Kidney (tissue), 14 donors: ENCODE results near the gene TTLL11. TPM values are rescaled to one million over a fixed set of nuclear protein-coding genes. Genes with fewer than 3 reads are reported as not detected.

Source experiments
- DNase-seq, 5 donors: peaks; one replicate each; pipeline ENCODE4 v3.0.0-alpha.2; 2013 to 2020
- FAIRE-seq: peaks from 2 replicates; lab custom pipeline; 2012; peaks lifted over from hg19 to GRCh38; lab: Jason Lieb, UNC
- H3K27ac ChIP-seq, 2 donors: one replicate each; pipeline ENCODE4 v1.7.0; 2013; ENCODE audit warnings: low read depth in 2 of 2, low read length in 2 of 2, inconsistent platforms in 1 of 2
- H3K27me3 ChIP-seq: one replicate; pipeline ENCODE4 v1.7.1; 2013; ENCODE audit warnings: low read length, inconsistent platforms; ENCODE audit not compliant: control insufficient read depth, insufficient read depth
- H3K36me3 ChIP-seq, 3 donors: one replicate each; pipeline versions ENCODE4 v1.7.0 to v1.7.1; 2013; ENCODE audit warnings: low read length in 3 of 3, control low read depth in 1 of 3, inconsistent platforms in 1 of 3; ENCODE audit not compliant: insufficient read depth in 3 of 3, control insufficient read depth in 2 of 3
- H3K4me1 ChIP-seq, 3 donors: one replicate each; pipeline versions ENCODE4 v1.7.0 to v1.7.1; 2013; ENCODE audit warnings: low read length in 3 of 3, inconsistent platforms in 1 of 3, low read depth in 1 of 3; ENCODE audit not compliant: control insufficient read depth in 2 of 3, insufficient read depth in 2 of 3
- H3K4me3 ChIP-seq, 3 donors: one replicate each; pipeline versions ENCODE4 v1.7.0 to v1.8.1; 2013; ENCODE audit warnings: low read length in 3 of 3, control low read depth in 1 of 3, inconsistent platforms in 1 of 3
- H3K9ac ChIP-seq, 3 donors: one replicate each; pipeline versions ENCODE4 v1.7.0 to v1.7.1; 2013; ENCODE audit warnings: low read length in 3 of 3, control low read depth in 1 of 3, inconsistent platforms in 1 of 3
- H3K9me3 ChIP-seq, 3 donors: one replicate each; pipeline versions ENCODE4 v1.7.0 to v1.7.1; 2013; ENCODE audit warnings: low read length in 3 of 3, control low read depth in 1 of 3, inconsistent platforms in 1 of 3; ENCODE audit not compliant: control insufficient read depth in 2 of 3, insufficient read depth in 1 of 3
- CTCF ChIP-seq: IDR thresholded peaks from 3 replicates; pipeline ENCODE4 v1.5.1; 2012; ENCODE audit warnings: mild to moderate bottlenecking, moderate library complexity, borderline replicate concordance; ENCODE audit not compliant: insufficient read depth; ENCODE audit errors: extremely low read depth
- intact Hi-C: fragments of 100-400 bp; cut with DNase I; formaldehyde crosslinking; loops from one replicate; pipeline ENCODE4 v1.11.1; 2022
- polyA plus RNA-seq: library from polyadenylated mRNA; stranded (reverse); fragments of 350-450 nt; fragmentation: Illumina TruSeq; extraction: RNeasy Lipid Tissue Mini Kit (QIAGEN cat#74804); gene quantifications from one replicate; pipeline ENCODE4 v1.2.3, GENCODE V29; 2014; ENCODE audit warnings: low read depth, low replicate concordance; ENCODE audit not compliant: insufficient read depth
- total RNA-seq: library from RNA; stranded (reverse); fragmentation: NEBNext Ultra II Directional; extraction: Animal tissue kit (Norgen Biotek cat#: 25700); gene quantifications from one replicate; pipeline ENCODE4 v1.2.1, GENCODE V29; 2021
- donor health status: control.
- donor health status: control.
- donor health status: control.
- donor health status: control.
- donor health status: control.
- donor health status: DM: yes; HTN: yes; CAD: no.
- donor health status: Normal renal cell carcinoma (clear cell type).

The TTLL11 gene
- total and polyA plus RNA-seq, 2 donors from 2014 or later, result 2.3 to 10.0 TPM

- Histone ChIP-seq H3K27ac (no peak overlapping the region), H3K9ac (no peak overlapping the region), H3K9me3 (no peaks in the 10 kb centered on the region), H3K27me3 (no peaks in the 10 kb centered on the region), H3K36me3 (no peaks in the 10 kb centered on the region), H3K4me1 (peaks cover 0 to 23% (median 12%) of the 10 kb centered on the region in 3 donors), H3K4me3 (no peak overlapping the region)
- FAIRE-seq (no peak), DNase-seq (no peak)
- intact Hi-C loops, result loop anchor here (10.0 kb wide), 1 partner anchor 295 kb away; no protein-coding TSS in a partner anchor
- no peak for TF ChIP-seq CTCF
Measured at GRCh38 chr9:121979736-121980135, 113.4 kb downstream of the TTLL11 start.

GRCh38 chr9:121976751-121977150 lies 116.4 kb downstream of the TTLL11 start:
- Histone ChIP-seq H3K27me3 (no peaks in the 10 kb centered on the region), H3K9me3 (no peaks in the 10 kb centered on the region), H3K27ac (peak overlapping the region in 1 of 2 donors; percentile 39), H3K4me3 (no peak overlapping the region), H3K36me3 (no peaks in the 10 kb centered on the region), H3K4me1 (peaks cover 0 to 12% (median 11%) of the 10 kb centered on the region in 3 donors), H3K9ac (peak overlapping the region in 1 of 3 donors; percentile 57)
- FAIRE-seq, result no peak
- DNase-seq, result no peak
- intact Hi-C loops, result no loop called here
- no peak for TF ChIP-seq CTCF

- Histone ChIP-seq H3K4me1 (peaks cover 0 to 12% (median 11%) of the 10 kb centered on the region in 3 donors), H3K27ac (peak overlapping the region; percentile 74 to 85), H3K36me3 (no peaks in the 10 kb centered on the region), H3K9me3 (no peaks in the 10 kb centered on the region), H3K4me3 (peak overlapping the region in 2 of 3 donors; percentile 19 to 23), H3K9ac (peak overlapping the region in 1 of 3 donors; percentile 57), H3K27me3 (no peaks in the 10 kb centered on the region)
- FAIRE-seq, result peak; percentile 11
- TF ChIP-seq CTCF, result no peak
- DNase-seq, result peak in 4 of 5 donors; percentile 68 to 88 (median 82)
- intact Hi-C loops, result no loop called here
Measured at GRCh38 chr9:121975801-121976277, 117.3 kb downstream of the TTLL11 start.
